T-helper 17 cell (primary cell): ENCODE measurements around the gene TNC. TPM values are rescaled to one million over a fixed set of nuclear protein-coding genes. Genes with fewer than 3 reads are reported as not detected.
A peak's percentile ranks its signal among the peaks of the same experiment; 100 is the strongest.

ENCODE experiments used
- ATAC-seq: fragments of 150-1000 bp; cut with Tn5 transposase; 2 replicates; pipeline ENCODE4 v1.10.0; 2021; ENCODE audit warnings: mild to moderate bottlenecking, moderate library complexity
- DNase-seq, 3 donors: peaks; one replicate each; pipeline versions ENCODE4 v3.0.0 to v3.0.0-alpha.2; 2020 to 2021
- H3K9me3 ChIP-seq: one replicate; pipeline ENCODE4 v1.7.0; 2013; ENCODE audit warnings: low read length, mild to moderate bottlenecking; ENCODE audit not compliant: control insufficient read depth, poor library complexity, severe bottlenecking
- H3K27ac Mint-ChIP-seq: one replicate; pipeline ENCODE4 v1.8.0; 2022; ENCODE audit warnings: mild to moderate bottlenecking, moderate library complexity, mixed read lengths
- H3K27me3 Mint-ChIP-seq: one replicate; pipeline ENCODE4 v1.8.0; 2022; ENCODE audit warnings: mixed read lengths
- H3K36me3 Mint-ChIP-seq: one replicate; pipeline ENCODE4 v1.8.0; 2022; ENCODE audit warnings: low read depth, mixed read lengths
- H3K4me1 Mint-ChIP-seq: one replicate; pipeline ENCODE4 v1.8.0; 2022; ENCODE audit warnings: mild to moderate bottlenecking, mixed read lengths
- H3K4me3 Mint-ChIP-seq: one replicate; pipeline ENCODE4 v1.8.0; 2022; ENCODE audit warnings: mild to moderate bottlenecking, moderate library complexity, mixed read lengths
- total RNA-seq, 4 donors: library from RNA in 2 of 4; stranded (reverse) in 2 of 4; gene quantifications; one replicate each; pipeline ENCODE4 v1.2.3 and lab custom pipeline; 2022 to 2026

TNC gene
- total RNA-seq, 2 donors from 2014 or later, result not detected

- no peak for ATAC-seq
- Mint-ChIP-seq H3K36me3 (no peaks in the 10 kb centered on the region), H3K4me3 (no peak overlapping the region), H3K27me3 (peaks cover 7% of the 10 kb centered on the region), H3K27ac (no peak overlapping the region), H3K4me1 (peaks cover 8% of the 10 kb centered on the region)
- no peak for DNase-seq
- no peaks in the 10 kb centered on the region for H3K9me3 ChIP-seq
Observed at GRCh38 chr9:115022760-115023434, 95.1 kb downstream of the TNC start.

- Mint-ChIP-seq H3K36me3 (peaks cover 3% of the 10 kb centered on the region), H3K27ac (no peak overlapping the region)
- ATAC-seq, result no peak
Observed at GRCh38 chr9:115018547-115019435, 99.2 kb downstream of the TNC start.

GRCh38 chr9:115016344-115016743, 101.6 kb downstream of the TNC start:
- H3K4me3 Mint-ChIP-seq, result no peak overlapping the region

More at GRCh38 chr9:115018547-115019435, 99.2 kb downstream of the TNC start:
- H3K9me3 ChIP-seq, result no peaks in the 10 kb centered on the region
- Mint-ChIP-seq H3K27me3 (peaks cover 19% of the 10 kb centered on the region), H3K4me1 (peaks cover 14% of the 10 kb centered on the region), H3K4me3 (no peak overlapping the region)
- no peak for DNase-seq

GRCh38 chr9:115015018-115015635, 102.8 kb downstream of the TNC start:
- Mint-ChIP-seq H3K4me3 (no peak overlapping the region), H3K4me1 (peaks cover 14% of the 10 kb centered on the region), H3K27ac (no peak overlapping the region), H3K27me3 (peaks cover 19% of the 10 kb centered on the region), H3K36me3 (peaks cover 9% of the 10 kb centered on the region)
- no peak for ATAC-seq
- no peak for DNase-seq
- H3K9me3 ChIP-seq, result no peaks in the 10 kb centered on the region

More at GRCh38 chr9:115016344-115016743, 101.6 kb downstream of the TNC start:
- H3K4me1 Mint-ChIP-seq, result peaks cover 14% of the 10 kb centered on the region
- peaks cover 9% of the 10 kb centered on the region for H3K36me3 Mint-ChIP-seq
- ATAC-seq, result no peak
- H3K9me3 ChIP-seq, result no peaks in the 10 kb centered on the region
- H3K27ac Mint-ChIP-seq, result no peak overlapping the region
- H3K27me3 Mint-ChIP-seq, result peaks cover 19% of the 10 kb centered on the region
- no peak for DNase-seq

GRCh38 chr9:115014438-115014837, 103.5 kb downstream of the TNC start:
- Mint-ChIP-seq H3K27ac (peak overlapping the region; percentile 47), H3K27me3 (peaks cover 19% of the 10 kb centered on the region), H3K4me3 (no peak overlapping the region), H3K4me1 (peaks cover 17% of the 10 kb centered on the region), H3K36me3 (peaks cover 9% of the 10 kb centered on the region)
- no peaks in the 10 kb centered on the region for H3K9me3 ChIP-seq
- DNase-seq (no peak), ATAC-seq (no peak)

- Mint-ChIP-seq H3K4me1 (peaks cover 22% of the 10 kb centered on the region), H3K4me3 (no peak overlapping the region), H3K27ac (peak overlapping the region; percentile 47), H3K36me3 (peaks cover 9% of the 10 kb centered on the region), H3K27me3 (peaks cover 19% of the 10 kb centered on the region)
- no peaks in the 10 kb centered on the region for H3K9me3 ChIP-seq
- DNase-seq, result peak; percentile 45 to 69 (median 59)
- ATAC-seq, result peak; percentile 91
Observed at GRCh38 chr9:115013998-115014397, 104.0 kb downstream of the TNC start.

- DNase-seq (no peak), ATAC-seq (no peak)
- Mint-ChIP-seq H3K36me3 (peaks cover 9% of the 10 kb centered on the region), H3K4me1 (peaks cover 24% of the 10 kb centered on the region), H3K4me3 (no peak overlapping the region), H3K27me3 (peaks cover 19% of the 10 kb centered on the region), H3K27ac (peak overlapping the region; percentile 39)
- H3K9me3 ChIP-seq, result no peaks in the 10 kb centered on the region
Observed at GRCh38 chr9:115012486-115012885, 105.5 kb downstream of the TNC start.

GRCh38 chr9:115010874-115011273, 107.1 kb downstream of the TNC start:
- no peak for ATAC-seq
- H3K4me1 Mint-ChIP-seq, result peaks cover 31% of the 10 kb centered on the region

GRCh38 chr9:115008536-115009270, 109.3 kb downstream of the TNC start:
- peaks cover 32% of the 10 kb centered on the region for H3K4me1 Mint-ChIP-seq
- no peaks in the 10 kb centered on the region for H3K27me3 Mint-ChIP-seq
- no peak overlapping the region for H3K27ac Mint-ChIP-seq
- ATAC-seq, result peak; percentile 32
- DNase-seq, result no peak
- H3K4me3 Mint-ChIP-seq, result no peak overlapping the region
- peaks cover 6% of the 10 kb centered on the region for H3K36me3 Mint-ChIP-seq
- no peaks in the 10 kb centered on the region for H3K9me3 ChIP-seq

More at GRCh38 chr9:115010874-115011273, 107.1 kb downstream of the TNC start:
- Mint-ChIP-seq H3K4me3 (no peak overlapping the region), H3K27ac (no peak overlapping the region), H3K36me3 (peaks cover 6% of the 10 kb centered on the region), H3K27me3 (peaks cover 5% of the 10 kb centered on the region)
- no peak for DNase-seq
- no peaks in the 10 kb centered on the region for H3K9me3 ChIP-seq

- ATAC-seq, result peak; percentile 68
- H3K27ac Mint-ChIP-seq, result peak overlapping the region; percentile 16
- H3K9me3 ChIP-seq, result no peaks in the 10 kb centered on the region
- H3K4me1 Mint-ChIP-seq, result peaks cover 24% of the 10 kb centered on the region
- H3K27me3 Mint-ChIP-seq, result no peaks in the 10 kb centered on the region
- peaks cover 4% of the 10 kb centered on the region for H3K36me3 Mint-ChIP-seq
- no peak overlapping the region for H3K4me3 Mint-ChIP-seq
- no peak for DNase-seq
Observed at GRCh38 chr9:115006660-115007059, 111.3 kb downstream of the TNC start.

GRCh38 chr9:115005322-115005721, 112.6 kb downstream of the TNC start:
- Mint-ChIP-seq H3K27me3 (peaks cover 3% of the 10 kb centered on the region), H3K36me3 (peaks cover 6% of the 10 kb centered on the region), H3K4me3 (no peak overlapping the region), H3K4me1 (peaks cover 29% of the 10 kb centered on the region), H3K27ac (peak overlapping the region; percentile 8)
- no peaks in the 10 kb centered on the region for H3K9me3 ChIP-seq
- DNase-seq (no peak), ATAC-seq (no peak)

- Mint-ChIP-seq H3K36me3 (peaks cover 6% of the 10 kb centered on the region), H3K27me3 (peaks cover 11% of the 10 kb centered on the region), H3K4me3 (no peak overlapping the region), H3K27ac (no peak overlapping the region), H3K4me1 (peaks cover 33% of the 10 kb centered on the region)
- ATAC-seq (no peak), DNase-seq (no peak)
- no peaks in the 10 kb centered on the region for H3K9me3 ChIP-seq
Observed at GRCh38 chr9:115004545-115004944, 113.4 kb downstream of the TNC start.
